ENCODE measurements around the gene LAPTM5. TPM values are rescaled to one million over a fixed set of nuclear protein-coding genes. Genes with fewer than 3 reads are reported as not detected.

Gene LAPTM5
- total and polyA plus RNA-seq, 7 donors = 3.0 to 14.5 (median 13.1) TPM

- 82 to 87% (median 83%) methylated on average over 16 of the region's 16 CpGs for WGBS, 3 donors
- Histone ChIP-seq H3K4me3 (no peak overlapping the region), H3K27ac (no peak overlapping the region), H3K27me3 (ENCODE audit: insufficient read depth in 3 of 3, low read length in 2 of 3) (peaks cover 0 to 2% (median 0%) of the 10 kb centered on the region in 3 donors), H3K4me1 (no peaks in the 10 kb centered on the region), H3K9me3 (no peaks in the 10 kb centered on the region), H3K36me3 (ENCODE audit: insufficient read depth in 1 of 2, low read depth in 1 of 2) (no peaks in the 10 kb centered on the region)
- DNase-seq (no peak), ATAC-seq (peak in 1 of 4 donors; percentile 31)
- intact Hi-C loops (cut with DNase I) = no loop called here
- TF ChIP-seq CTCF (IDR thresholded peaks at IDR 0.05) = no peak
These were observed 11.2 kb downstream of the LAPTM5 start for GRCh38 chr1:30746212-30747032.

GRCh38 chr1:30745834-30746208 is 11.8 kb downstream of the LAPTM5 start:
- H3K27me3 ChIP-seq (ENCODE audit: insufficient read depth in 3 of 3, low read length in 2 of 3) = peaks cover 0 to 2% (median 0%) of the 10 kb centered on the region in 3 donors
- H3K27ac ChIP-seq = no peak overlapping the region
- intact Hi-C loops (cut with DNase I) = loop anchor here in 1 of 2 donors (2.0 kb wide), 1 partner anchor 17 kb away; no protein-coding TSS in a partner anchor
- H3K4me3 ChIP-seq = no peak overlapping the region
- H3K4me1 ChIP-seq = no peaks in the 10 kb centered on the region
- H3K36me3 ChIP-seq (ENCODE audit: insufficient read depth in 1 of 2, low read depth in 1 of 2) = no peaks in the 10 kb centered on the region
- no peak for TF ChIP-seq CTCF (IDR thresholded peaks at IDR 0.05)
- DNase-seq = no peak
- WGBS, 3 donors = 76 to 81% (median 79%) methylated on average over 4 of the region's 4 CpGs
- no peak for ATAC-seq
- no peaks in the 10 kb centered on the region for H3K9me3 ChIP-seq

- H3K9me3 ChIP-seq = no peaks in the 10 kb centered on the region
- WGBS, 3 donors = 90 to 92% (median 91%) methylated on average over 14 of the region's 14 CpGs
- ATAC-seq (no peak), DNase-seq (no peak)
- no peak overlapping the region for H3K4me3 ChIP-seq
- H3K27me3 ChIP-seq (ENCODE audit: insufficient read depth in 3 of 3, low read length in 2 of 3) = no peaks in the 10 kb centered on the region
- no peak overlapping the region for H3K27ac ChIP-seq
- H3K36me3 ChIP-seq (ENCODE audit: insufficient read depth in 1 of 2, low read depth in 1 of 2) = no peaks in the 10 kb centered on the region
- TF ChIP-seq CTCF (IDR thresholded peaks at IDR 0.05) = no peak
- no peaks in the 10 kb centered on the region for H3K4me1 ChIP-seq
- intact Hi-C loops (cut with DNase I) = loop anchor here in 1 of 2 donors (2.0 kb wide), 1 partner anchor 18 kb away; no protein-coding TSS in a partner anchor
These were observed 12.3 kb downstream of the LAPTM5 start for GRCh38 chr1:30745156-30745833.

GRCh38 chr1:30744060-30744756 is 13.4 kb downstream of the LAPTM5 start:
- DNase-seq (no peak), ATAC-seq (peak in 1 of 4 donors; percentile 61)
- WGBS, 3 donors = 66 to 81% (median 79%) methylated on average over 7 of the region's 7 CpGs
- no peaks in the 10 kb centered on the region for H3K27me3 ChIP-seq (ENCODE audit: insufficient read depth in 3 of 3, low read length in 2 of 3)
- intact Hi-C loops (cut with DNase I) = loop anchor here in 1 of 2 donors (2.0 kb wide), 1 partner anchor 19 kb away; no protein-coding TSS in a partner anchor
- no peak overlapping the region for H3K4me3 ChIP-seq
- no peaks in the 10 kb centered on the region for H3K9me3 ChIP-seq
- H3K4me1 ChIP-seq = no peaks in the 10 kb centered on the region
- H3K36me3 ChIP-seq (ENCODE audit: insufficient read depth in 1 of 2, low read depth in 1 of 2) = no peaks in the 10 kb centered on the region
- H3K27ac ChIP-seq = no peak overlapping the region
- no peak for TF ChIP-seq CTCF (IDR thresholded peaks at IDR 0.05)

Data from psoas muscle (tissue), 8 donors.